GM18873 (cell line): ENCODE measurements around the gene TSGA10.

Source experiments
- ATAC-seq: cut with Tn5 transposase; IDR thresholded peaks from one replicate; pipeline ENCODE4 v1.9.1; 2021; ENCODE audit warnings: mild to moderate bottlenecking, moderate library complexity, moderate number of reproducible peaks; ENCODE audit not compliant: unreplicated experiment, low FRiP score

Gene TSGA10

DNA sequence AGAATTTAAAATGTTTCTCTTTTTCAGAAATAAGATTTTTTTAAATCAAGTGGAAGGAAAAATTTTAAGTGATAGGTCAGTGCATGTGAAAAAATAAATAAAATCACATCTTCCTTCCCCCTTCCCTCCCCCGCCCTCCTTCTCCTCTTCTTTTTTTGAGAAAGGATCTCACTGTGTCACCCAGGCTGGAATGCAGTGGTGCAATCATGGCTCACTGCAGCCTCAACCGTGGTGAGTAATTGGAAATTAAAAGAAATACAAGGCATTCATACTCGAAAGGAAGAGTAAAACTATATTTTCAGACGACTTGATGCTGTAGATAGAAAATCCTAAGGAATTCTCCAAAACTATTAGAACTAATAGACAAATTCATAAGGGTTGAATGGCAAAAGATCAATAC lies 201.8 kb downstream of the TSGA10 start:
- no peak for ATAC-seq

GRCh38 chr2:98948956-98949739 lies 205.6 kb downstream of the TSGA10 start:
- no peak for ATAC-seq

DNA sequence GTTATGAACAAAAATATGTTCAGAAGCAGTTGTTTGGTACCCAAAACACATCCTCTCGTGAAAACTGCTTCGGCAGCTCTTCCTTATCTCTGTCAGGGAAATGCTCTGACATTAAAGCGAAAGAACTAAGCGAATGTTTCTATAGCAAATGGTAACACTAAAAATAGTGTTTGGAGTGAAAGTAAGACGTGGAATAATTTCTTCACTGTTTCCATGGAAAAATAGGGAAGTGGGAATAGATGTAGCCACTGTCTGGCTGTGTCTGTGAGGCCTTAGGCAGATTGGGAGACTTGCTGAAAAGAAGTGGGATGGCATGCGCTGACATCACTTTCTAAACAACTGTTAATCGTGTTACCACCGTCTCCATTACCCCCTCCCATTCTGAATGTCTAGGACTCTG lies 207.2 kb downstream of the TSGA10 start:
- no peak for ATAC-seq
